Right atrium auricular region (tissue), 2 donors: ENCODE data around the gene RIMS1. TPM values are rescaled to one million over a fixed set of nuclear protein-coding genes. Genes with fewer than 3 reads are reported as not detected.

Experiments used
- DNase-seq: peaks from one replicate; pipeline ENCODE4 v3.0.0-alpha.2; 2019; ENCODE audit warnings: low spot score
- H3K27ac ChIP-seq, 2 donors: fragments of 200-600 bp; sonication (generic); 1 replicate in 1 of 2; 2 replicates in 1 of 2; pipeline ENCODE4 v1.5.1; 2016 to 2019
- H3K27me3 ChIP-seq, 2 donors: fragments of 200-600 bp; sonication (generic); one replicate each; pipeline versions ENCODE4 v1.5.1 to v1.6.0; 2017 to 2019
- H3K36me3 ChIP-seq: fragments of 200-600 bp; sonication (generic); one replicate; pipeline ENCODE4 v1.5.1; 2016
- H3K4me1 ChIP-seq, 2 donors: fragments of 200-600 bp; sonication (generic); one replicate each; pipeline versions ENCODE4 v1.5.1 to v1.6.0; 2017 to 2019
- H3K4me3 ChIP-seq, 2 donors: fragments of 200-600 bp; sonication (generic); 1 replicate in 1 of 2; 2 replicates in 1 of 2; pipeline ENCODE4 v1.5.1; 2017 to 2019; ENCODE audit warnings: mild to moderate bottlenecking in 1 of 2, moderate library complexity in 1 of 2
- H3K9me3 ChIP-seq, 2 donors: fragments of 200-600 bp; sonication (generic); one replicate each; pipeline ENCODE4 v1.5.1; 2019
- total RNA-seq, 2 donors: library from RNA; depleted of rRNA; stranded (reverse); fragments of >200 nt; gene quantifications; one replicate each; pipeline ENCODE4 v1.1.0, GENCODE V29; 2016
- TF ChIP-seq, protein P1 (sequence below), 2 donors: fragments of 200-600 bp; sonication (generic); IDR thresholded peaks; one replicate each; pipeline ENCODE4 v1.5.1; 2019; ENCODE audit warnings: antibody characterized with exemption in 2 of 2

The RIMS1 gene
- total RNA-seq, 2 donors from 2014 or later: 0.55 to 1.3 TPM

DNA sequence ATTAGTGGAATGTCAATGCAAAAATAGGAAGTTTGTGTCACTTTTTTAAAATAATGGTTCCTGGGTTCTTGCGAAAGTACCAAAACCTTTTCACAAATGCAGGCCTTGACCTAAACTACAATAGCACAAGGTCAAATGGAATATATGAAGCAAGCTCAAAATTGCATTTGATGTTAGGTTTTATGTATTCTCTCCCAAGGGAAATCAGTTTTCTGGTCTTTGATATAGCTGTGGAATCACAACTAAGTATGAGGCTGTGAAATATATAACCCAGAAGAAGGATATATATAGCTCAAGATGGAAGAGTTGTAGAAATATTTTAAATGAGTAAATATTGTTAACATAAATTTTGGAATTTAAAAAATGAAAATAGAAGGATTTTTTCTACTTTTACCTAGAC is 327.3 kb downstream of the RIMS1 start:
- H3K36me3 ChIP-seq: no peaks in the 10 kb centered on the region
- no peak for DNase-seq
- H3K4me1 ChIP-seq: no peaks in the 10 kb centered on the region

DNA sequence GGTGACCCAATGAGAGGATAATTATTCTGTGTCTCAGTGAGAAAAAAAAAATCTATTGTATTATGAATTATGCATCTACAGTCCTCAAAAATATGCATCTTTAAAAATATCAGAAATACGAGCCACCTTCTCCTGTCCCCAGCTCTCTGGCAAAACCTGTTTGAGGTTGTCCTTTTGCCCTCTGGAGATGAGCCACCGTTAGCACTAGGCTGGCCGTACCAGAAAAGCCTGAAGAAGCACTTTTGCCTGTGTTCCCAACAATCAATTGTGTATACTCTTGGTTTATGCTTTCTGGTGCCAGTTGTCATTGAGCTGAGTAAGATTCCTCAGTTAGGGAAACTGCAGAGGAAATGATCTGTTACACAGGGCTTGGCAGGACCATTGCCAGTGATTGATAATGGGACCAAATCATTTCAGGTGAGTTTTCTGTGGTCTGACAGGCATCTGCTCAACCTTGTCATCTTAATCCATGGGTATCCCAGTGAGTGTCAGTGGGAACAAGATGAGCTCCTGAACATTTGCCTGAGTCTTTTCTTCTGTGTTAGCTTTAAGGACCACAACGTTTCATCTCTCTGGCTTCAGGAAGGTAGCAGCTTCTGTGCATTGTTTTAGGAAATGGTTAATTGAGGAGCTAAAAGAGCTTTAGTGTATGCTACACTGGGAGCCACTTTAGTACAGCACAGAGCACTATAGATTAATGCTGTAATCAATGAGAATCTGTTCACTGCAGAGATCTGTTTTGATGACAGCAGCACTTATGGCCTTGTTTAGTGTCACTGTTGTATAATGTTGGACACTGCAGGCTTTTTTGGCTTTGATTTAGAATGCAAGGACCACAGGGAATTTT is 330.1 kb downstream of the RIMS1 start:
- TF ChIP-seq, protein P1, sequence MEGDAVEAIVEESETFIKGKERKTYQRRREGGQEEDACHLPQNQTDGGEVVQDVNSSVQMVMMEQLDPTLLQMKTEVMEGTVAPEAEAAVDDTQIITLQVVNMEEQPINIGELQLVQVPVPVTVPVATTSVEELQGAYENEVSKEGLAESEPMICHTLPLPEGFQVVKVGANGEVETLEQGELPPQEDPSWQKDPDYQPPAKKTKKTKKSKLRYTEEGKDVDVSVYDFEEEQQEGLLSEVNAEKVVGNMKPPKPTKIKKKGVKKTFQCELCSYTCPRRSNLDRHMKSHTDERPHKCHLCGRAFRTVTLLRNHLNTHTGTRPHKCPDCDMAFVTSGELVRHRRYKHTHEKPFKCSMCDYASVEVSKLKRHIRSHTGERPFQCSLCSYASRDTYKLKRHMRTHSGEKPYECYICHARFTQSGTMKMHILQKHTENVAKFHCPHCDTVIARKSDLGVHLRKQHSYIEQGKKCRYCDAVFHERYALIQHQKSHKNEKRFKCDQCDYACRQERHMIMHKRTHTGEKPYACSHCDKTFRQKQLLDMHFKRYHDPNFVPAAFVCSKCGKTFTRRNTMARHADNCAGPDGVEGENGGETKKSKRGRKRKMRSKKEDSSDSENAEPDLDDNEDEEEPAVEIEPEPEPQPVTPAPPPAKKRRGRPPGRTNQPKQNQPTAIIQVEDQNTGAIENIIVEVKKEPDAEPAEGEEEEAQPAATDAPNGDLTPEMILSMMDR (IDR thresholded peaks at IDR 0.05): no peak
- no peaks in the 10 kb centered on the region for H3K36me3 ChIP-seq
- H3K4me1 ChIP-seq: no peaks in the 10 kb centered on the region
- no peak overlapping the region for H3K4me3 ChIP-seq
- H3K9me3 ChIP-seq: no peaks in the 10 kb centered on the region
- H3K27me3 ChIP-seq: no peaks in the 10 kb centered on the region
- no peak overlapping the region for H3K27ac ChIP-seq
- DNase-seq: no peak

More for the DNA sequence above, 327.3 kb downstream of the RIMS1 start:
- TF ChIP-seq, protein P1 (IDR thresholded peaks at IDR 0.05): no peak
- Histone ChIP-seq H3K4me3 (no peak overlapping the region), H3K27me3 (no peaks in the 10 kb centered on the region), H3K27ac (no peak overlapping the region), H3K9me3 (no peaks in the 10 kb centered on the region)

DNA sequence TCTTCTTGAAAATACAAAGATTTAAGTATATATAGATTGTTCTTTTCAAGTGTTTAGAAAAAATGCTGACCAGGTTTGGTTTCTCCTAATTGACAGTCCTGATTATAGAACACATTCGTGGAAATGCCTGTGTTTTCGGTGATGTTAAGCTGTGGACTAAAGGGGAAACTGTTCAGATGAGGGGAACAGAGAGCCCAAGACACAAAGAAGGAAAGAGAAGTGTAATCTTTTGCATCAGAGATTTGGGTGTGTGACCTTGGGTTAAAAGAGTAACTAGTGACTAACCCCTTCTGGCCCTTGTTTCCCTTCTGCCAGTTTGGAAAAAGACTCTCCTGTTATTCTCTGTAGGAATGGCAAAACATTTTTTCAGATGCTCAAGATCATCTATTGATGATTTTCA is 331.3 kb downstream of the RIMS1 start:
- no peaks in the 10 kb centered on the region for H3K4me1 ChIP-seq
- no peaks in the 10 kb centered on the region for H3K9me3 ChIP-seq
- H3K27ac ChIP-seq: no peak overlapping the region
- no peak for DNase-seq
- no peak overlapping the region for H3K4me3 ChIP-seq
- no peaks in the 10 kb centered on the region for H3K27me3 ChIP-seq
- TF ChIP-seq, protein P1 (IDR thresholded peaks at IDR 0.05): no peak
- H3K36me3 ChIP-seq: no peaks in the 10 kb centered on the region

DNA sequence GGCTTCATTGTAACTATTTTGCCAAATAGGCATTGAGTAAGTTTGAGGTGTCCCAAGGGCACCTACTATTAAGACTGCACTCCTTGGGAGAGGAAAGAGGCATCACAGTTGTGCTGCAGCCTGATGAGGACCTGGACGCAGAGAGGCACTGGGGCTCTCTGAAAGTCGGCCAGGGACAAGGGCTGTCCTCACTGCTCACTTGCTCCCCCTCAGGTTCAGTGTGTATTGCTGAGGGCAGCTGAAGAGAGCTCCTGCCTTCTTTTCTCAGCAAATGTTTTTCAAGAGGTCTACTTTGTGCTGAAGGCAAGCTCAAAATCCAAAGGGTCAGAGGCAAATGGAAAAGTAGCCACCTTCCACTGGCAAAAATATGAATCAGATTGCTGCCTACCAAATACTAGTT is 331.8 kb downstream of the RIMS1 start:
- Histone ChIP-seq H3K27me3 (no peaks in the 10 kb centered on the region), H3K4me1 (no peaks in the 10 kb centered on the region), H3K36me3 (no peaks in the 10 kb centered on the region), H3K27ac (no peak overlapping the region), H3K9me3 (no peaks in the 10 kb centered on the region), H3K4me3 (no peak overlapping the region)
- TF ChIP-seq, protein P1 (IDR thresholded peaks at IDR 0.05): no peak
- DNase-seq: no peak

DNA sequence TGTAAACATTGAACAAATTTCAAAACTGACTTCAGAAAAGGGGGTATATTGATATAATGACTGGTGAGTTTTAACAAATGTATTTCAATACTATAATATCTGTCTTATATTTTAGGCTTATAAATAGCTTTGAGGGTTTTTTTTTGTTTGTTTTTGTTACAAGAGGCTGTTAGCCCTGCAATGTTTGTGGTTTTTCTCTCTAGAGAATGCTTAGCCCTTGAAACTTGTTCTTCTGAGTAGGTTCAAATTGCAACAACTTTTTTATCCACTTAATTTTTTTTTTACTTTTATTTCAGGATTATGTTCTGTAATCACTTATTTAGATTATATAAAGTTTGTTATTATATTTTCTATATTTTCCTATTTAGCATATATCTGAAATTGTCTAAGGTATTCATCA is 333.2 kb downstream of the RIMS1 start:
- no peak overlapping the region for H3K27ac ChIP-seq
- no peaks in the 10 kb centered on the region for H3K9me3 ChIP-seq
- TF ChIP-seq, protein P1 (IDR thresholded peaks at IDR 0.05): no peak

DNA sequence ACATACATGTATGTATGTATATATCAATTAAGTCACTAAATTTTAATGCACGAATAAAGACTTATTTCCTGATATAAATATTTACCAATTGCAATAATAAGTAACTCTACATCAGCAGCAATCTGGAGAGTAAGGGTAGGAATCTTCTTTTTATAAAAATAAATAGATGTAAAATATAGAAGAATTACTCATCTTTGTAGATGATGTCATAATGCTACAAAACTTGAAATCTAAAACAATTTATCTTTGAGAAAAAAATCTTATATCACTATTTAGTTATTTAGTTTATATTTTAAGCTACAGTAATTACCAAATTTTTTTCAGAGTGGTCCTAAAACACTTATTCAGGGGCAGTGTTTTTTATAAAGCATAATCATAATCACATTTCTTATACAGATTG is 351.7 kb downstream of the RIMS1 start:
- H3K27ac ChIP-seq: no peak overlapping the region
- TF ChIP-seq, protein P1 (IDR thresholded peaks at IDR 0.05): no peak
- H3K4me1 ChIP-seq: no peaks in the 10 kb centered on the region
- no peak overlapping the region for H3K4me3 ChIP-seq
- H3K27me3 ChIP-seq: no peaks in the 10 kb centered on the region
- H3K9me3 ChIP-seq: no peaks in the 10 kb centered on the region
- DNase-seq: no peak
- H3K36me3 ChIP-seq: no peaks in the 10 kb centered on the region

More for the DNA sequence above, 333.2 kb downstream of the RIMS1 start:
- no peaks in the 10 kb centered on the region for H3K27me3 ChIP-seq
- H3K4me3 ChIP-seq: no peak overlapping the region
- no peak for DNase-seq
- no peaks in the 10 kb centered on the region for H3K36me3 ChIP-seq
- H3K4me1 ChIP-seq: no peaks in the 10 kb centered on the region
